ENCODE data around the gene SCMH1. TPM values are rescaled to one million over a fixed set of nuclear protein-coding genes. Genes with fewer than 3 reads are reported as not detected.

SCMH1 gene
- total RNA-seq, 1 experiment from 2014 or later = 42.7 TPM

GRCh38 chr1:41103766-41104165, 138.3 kb downstream of the SCMH1 start:
- Histone ChIP-seq H3K4me1 (ENCODE audit: control insufficient read depth, insufficient read depth, low read length) (peaks cover 5% of the 10 kb centered on the region; the same call in 1 of the 2 replicates), H3K9me3 (ENCODE audit: control insufficient read depth, insufficient read depth, low read depth, low read length) (no peaks in the 10 kb centered on the region), H3K27ac (ENCODE audit: low read length) (no peak overlapping the region), H3K27me3 (ENCODE audit: control insufficient read depth, insufficient read depth, low read length) (no peaks in the 10 kb centered on the region), H3K4me3 (ENCODE audit: low read depth in 2 of 2, low read length in 2 of 2) (no peak overlapping the region), H3K36me3 (ENCODE audit: control insufficient read depth, insufficient read depth, low read length) (no peaks in the 10 kb centered on the region; the same call in 1 of the 2 replicates)
- CTCF ChIA-PET = no interaction called here
- TF ChIP-seq TCF7L2 (IDR thresholded peaks at IDR 0.05; ENCODE audit: low read depth, low read length) (no peak), POLR2AphosphoS5 (IDR thresholded peaks at IDR 0.05; ENCODE audit: low read depth, low read length) (no peak), REST (IDR thresholded peaks at IDR 0.05; ENCODE audit: insufficient read depth in 1 of 2, low read depth in 2 of 2, low read length in 1 of 2) (no peak), SIN3A (IDR thresholded peaks at IDR 0.05; ENCODE audit: borderline replicate concordance, insufficient read depth, low read depth, low read length) (no peak)
- TF ChIP-seq, protein P1, sequence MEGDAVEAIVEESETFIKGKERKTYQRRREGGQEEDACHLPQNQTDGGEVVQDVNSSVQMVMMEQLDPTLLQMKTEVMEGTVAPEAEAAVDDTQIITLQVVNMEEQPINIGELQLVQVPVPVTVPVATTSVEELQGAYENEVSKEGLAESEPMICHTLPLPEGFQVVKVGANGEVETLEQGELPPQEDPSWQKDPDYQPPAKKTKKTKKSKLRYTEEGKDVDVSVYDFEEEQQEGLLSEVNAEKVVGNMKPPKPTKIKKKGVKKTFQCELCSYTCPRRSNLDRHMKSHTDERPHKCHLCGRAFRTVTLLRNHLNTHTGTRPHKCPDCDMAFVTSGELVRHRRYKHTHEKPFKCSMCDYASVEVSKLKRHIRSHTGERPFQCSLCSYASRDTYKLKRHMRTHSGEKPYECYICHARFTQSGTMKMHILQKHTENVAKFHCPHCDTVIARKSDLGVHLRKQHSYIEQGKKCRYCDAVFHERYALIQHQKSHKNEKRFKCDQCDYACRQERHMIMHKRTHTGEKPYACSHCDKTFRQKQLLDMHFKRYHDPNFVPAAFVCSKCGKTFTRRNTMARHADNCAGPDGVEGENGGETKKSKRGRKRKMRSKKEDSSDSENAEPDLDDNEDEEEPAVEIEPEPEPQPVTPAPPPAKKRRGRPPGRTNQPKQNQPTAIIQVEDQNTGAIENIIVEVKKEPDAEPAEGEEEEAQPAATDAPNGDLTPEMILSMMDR (IDR thresholded peaks at IDR 0.05) = no peak
- no peak for DNase-seq (ENCODE audit: low read depth, low spot score)
- POLR2A ChIA-PET = interaction anchor here (0.6 kb wide), 1 partner anchor 398 kb away, joined by 3 read pairs; no protein-coding TSS in a partner anchor
- in situ Hi-C loops (cut with HindIII; ENCODE audit: low pct_unique_long_range_greater_than_20kb, low sequenced_read_pairs) (no loop called here), intact Hi-C loops (cut with micrococcal nuclease; ENCODE audit: unreplicated experiment) (no loop called here)
- ATAC-seq = no peak
- BruUV-seq (replicated peaks) = no TSS peak

DNA sequence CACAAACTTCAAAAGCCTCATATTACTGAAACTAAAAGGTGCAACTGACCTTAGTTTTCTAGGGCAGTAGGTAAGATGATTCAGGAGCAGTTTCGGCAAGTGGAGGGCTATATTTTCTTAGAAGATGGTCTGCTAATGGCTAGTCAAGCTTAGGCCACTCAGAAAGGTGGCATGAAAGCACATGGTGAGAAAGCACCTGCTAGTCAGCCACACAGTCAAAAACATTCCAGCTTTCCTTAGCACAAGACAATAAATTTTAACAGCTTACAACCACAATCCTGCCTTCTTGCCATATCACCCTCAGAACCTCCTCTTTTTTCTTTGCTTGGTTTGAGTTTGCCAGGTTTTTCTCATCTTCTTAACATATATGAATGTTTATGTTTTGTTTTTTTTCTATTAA, 139.5 kb downstream of the SCMH1 start:
- H3K4me1 ChIP-seq (ENCODE audit: control insufficient read depth, insufficient read depth, low read length) = peaks cover 5% of the 10 kb centered on the region; the same call in 1 of the 2 replicates
- intact Hi-C loops (cut with micrococcal nuclease; ENCODE audit: unreplicated experiment) = no loop called here
- BruUV-seq (replicated peaks) = no TSS peak
- H3K27ac ChIP-seq (ENCODE audit: low read length) = no peak overlapping the region
- TF ChIP-seq TCF7L2 (IDR thresholded peaks at IDR 0.05; ENCODE audit: low read depth, low read length) (no peak), POLR2AphosphoS5 (IDR thresholded peaks at IDR 0.05; ENCODE audit: low read depth, low read length) (no peak), SIN3A (IDR thresholded peaks at IDR 0.05; ENCODE audit: borderline replicate concordance, insufficient read depth, low read depth, low read length) (no peak), REST (IDR thresholded peaks at IDR 0.05; ENCODE audit: insufficient read depth in 1 of 2, low read depth in 2 of 2, low read length in 1 of 2) (no peak)
- TF ChIP-seq, protein P1 (IDR thresholded peaks at IDR 0.05) = no peak
- CTCF ChIA-PET = no interaction called here
- no peak overlapping the region for H3K4me3 ChIP-seq (ENCODE audit: low read depth in 2 of 2, low read length in 2 of 2)
- H3K36me3 ChIP-seq (ENCODE audit: control insufficient read depth, insufficient read depth, low read length) = no peaks in the 10 kb centered on the region; the same call in 1 of the 2 replicates
- in situ Hi-C loops (cut with HindIII; ENCODE audit: low pct_unique_long_range_greater_than_20kb, low sequenced_read_pairs) = no loop called here
- H3K27me3 ChIP-seq (ENCODE audit: control insufficient read depth, insufficient read depth, low read length) = no peaks in the 10 kb centered on the region
- DNase-seq (ENCODE audit: low read depth, low spot score) = no peak
- H3K9me3 ChIP-seq (ENCODE audit: control insufficient read depth, insufficient read depth, low read depth, low read length) = no peaks in the 10 kb centered on the region
- POLR2A ChIA-PET = interaction anchor here (0.7 kb wide), 1 partner anchor 123 kb away, joined by 3 read pairs; no protein-coding TSS in a partner anchor
- ATAC-seq = no peak

Measured in Panc1 (cell line).